HEK293T (cell line): ENCODE measurements around the gene C5AR2.

Experiments
- CTCF ChIA-PET: fragments of 350-600 bp; formaldehyde crosslinking; extraction: SDS; loops from one replicate; lab custom pipeline; 2021; ENCODE audit warnings: antibody characterized with exemption, inconsistent platforms; lab: Yijun Ruan, JAX
- POLR2A ChIA-PET: fragments of 350-600 bp; formaldehyde crosslinking; extraction: SDS; loops from one replicate; lab custom pipeline; 2020; ENCODE audit warnings: antibody characterized with exemption, inconsistent platforms; lab: Yijun Ruan, JAX
- DNase-seq: peaks from one replicate; pipeline ENCODE4 v3.0.0; 2012; ENCODE audit warnings: mixed read lengths; ENCODE audit errors: extremely low spot score
- ARNT ChIP-seq: fragments of 450-650 bp; IDR thresholded peaks from 2 replicates; pipeline ENCODE4 v1.6.1; 2017; ENCODE audit warnings: mild to moderate bottlenecking
- FOXA1 ChIP-seq: fragments of 450-650 bp; IDR thresholded peaks from 2 replicates; pipeline ENCODE4 v1.6.1; 2016; ENCODE audit warnings: mild to moderate bottlenecking
- FOXK2 ChIP-seq: fragments of 450-650 bp; IDR thresholded peaks from 2 replicates; pipeline ENCODE4 v1.6.1; 2016; ENCODE audit warnings: mild to moderate bottlenecking
- FOXM1 ChIP-seq: fragments of 450-650 bp; IDR thresholded peaks from 2 replicates; pipeline ENCODE4 v1.6.1; 2017; ENCODE audit warnings: mild to moderate bottlenecking, borderline replicate concordance
- HDGF ChIP-seq: fragments of 450-650 bp; IDR thresholded peaks from 2 replicates; pipeline ENCODE4 v1.6.1; 2017; ENCODE audit warnings: antibody characterized with exemption, borderline replicate concordance
- NFRKB ChIP-seq: fragments of 450-650 bp; IDR thresholded peaks from 2 replicates; pipeline ENCODE4 v1.6.1; 2016; ENCODE audit warnings: mild to moderate bottlenecking, moderate library complexity
- PKNOX1 ChIP-seq: fragments of 450-650 bp; IDR thresholded peaks from 2 replicates; pipeline ENCODE4 v1.6.1; 2016
- SP1 ChIP-seq: fragments of 450-650 bp; IDR thresholded peaks from 2 replicates; pipeline ENCODE4 v1.6.1; 2017
- SUZ12 ChIP-seq: fragments of 450-650 bp; IDR thresholded peaks from 2 replicates; pipeline ENCODE4 v1.6.1; 2016; ENCODE audit warnings: mild to moderate bottlenecking
- ZNF384 ChIP-seq: fragments of 450-650 bp; IDR thresholded peaks from 2 replicates; pipeline ENCODE4 v1.6.1; 2016

The C5AR2 gene

GRCh38 chr19:47391510-47392223 lies 59.7 kb downstream of the C5AR2 start:
- ChIA-PET POLR2A (no interaction called here), CTCF (interaction anchor here (0.6 to 1.2 kb wide), 11 partner anchors 9 to 324 kb away, joined by 3 to 5 read pairs (median 3); partner anchors contain the start of gene DHX34)
- DNase-seq, result peak; percentile 83
- TF ChIP-seq NFRKB (no peak), SP1 (no peak), SUZ12 (no peak), HDGF (no peak), FOXM1 (no peak), PKNOX1 (no peak), FOXK2 (no peak), FOXA1 (no peak), ZNF384 (no peak), ARNT (no peak)
